ENCODE results near the gene SPHK1.
"Not testable (repeated sequence)": the region's sequence is repeated elsewhere in the genome, so short reads cannot be mapped to it uniquely, and the experiment has no call there.

The SPHK1 gene

DNA sequence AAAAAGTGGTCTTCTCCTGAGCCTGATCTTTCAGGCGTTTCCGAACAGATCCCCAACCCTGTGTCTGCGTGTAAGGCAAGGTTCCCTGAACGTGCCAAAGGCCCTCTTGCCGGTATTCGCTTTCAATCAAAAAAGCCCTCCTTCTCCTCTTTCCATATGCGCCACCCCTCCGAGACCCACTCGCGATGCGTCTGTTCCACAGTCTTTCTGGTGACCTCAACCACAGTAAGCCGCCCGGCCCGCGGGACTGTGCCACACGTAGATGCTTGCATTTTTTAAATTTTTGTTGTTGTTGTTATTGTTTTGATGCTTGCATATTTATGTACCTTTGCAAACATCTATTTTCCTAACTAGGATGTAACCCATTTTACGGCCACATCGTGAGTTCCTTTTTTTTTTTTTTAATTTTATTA is 30.1 kb upstream of the SPHK1 start:
- DNase-seq (ENCODE audit: low spot score in 2 of 2) (no peak), ATAC-seq (ENCODE audit: low read depth) (no peak)
- Mint-ChIP-seq H3K27me3 (no peaks in the 10 kb centered on the region), H3K27ac (peak overlapping the region; percentile 88), H3K4me3 (peak overlapping the region; percentile 94), H3K36me3 (no peaks in the 10 kb centered on the region), H3K4me1 (peaks cover 17% of the 10 kb centered on the region), H3K9me3 (no peaks in the 10 kb centered on the region)

DNA sequence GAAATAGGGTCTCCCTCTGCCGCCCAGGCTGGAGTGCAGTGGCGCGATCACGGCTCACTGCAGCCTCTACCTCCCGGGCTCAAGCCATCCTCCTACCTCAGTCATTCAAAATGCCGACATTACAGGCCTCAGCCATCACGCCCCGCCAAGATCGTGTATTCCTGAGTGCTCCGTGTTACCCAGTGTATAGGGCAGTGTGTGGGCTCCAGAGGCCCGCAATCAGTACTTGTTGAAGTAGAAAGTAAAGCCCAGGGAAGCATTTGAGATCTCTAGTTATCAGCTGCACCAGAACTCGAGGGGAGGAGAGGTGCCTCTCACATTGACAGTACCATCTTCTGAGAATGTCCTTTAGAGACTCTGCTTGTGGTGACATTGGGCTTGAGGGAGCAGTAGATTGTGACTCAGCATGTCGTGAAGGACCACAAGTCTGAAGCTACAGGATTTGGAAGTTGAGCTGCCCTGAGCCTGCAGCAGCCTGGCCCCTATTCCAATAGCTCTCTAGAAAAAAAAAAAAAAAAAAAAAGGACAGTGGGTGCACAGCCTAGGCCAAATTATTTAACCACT is 29.6 kb upstream of the SPHK1 start:
- no peaks in the 10 kb centered on the region for H3K36me3 Mint-ChIP-seq
- H3K27ac Mint-ChIP-seq: no peak overlapping the region
- H3K4me1 Mint-ChIP-seq: peaks cover 17% of the 10 kb centered on the region
- H3K9me3 Mint-ChIP-seq: no peaks in the 10 kb centered on the region
- ATAC-seq (ENCODE audit: low read depth): no peak
- peak overlapping the region; percentile 94 for H3K4me3 Mint-ChIP-seq
- no peak for DNase-seq (ENCODE audit: low spot score in 2 of 2)
- no peaks in the 10 kb centered on the region for H3K27me3 Mint-ChIP-seq

DNA sequence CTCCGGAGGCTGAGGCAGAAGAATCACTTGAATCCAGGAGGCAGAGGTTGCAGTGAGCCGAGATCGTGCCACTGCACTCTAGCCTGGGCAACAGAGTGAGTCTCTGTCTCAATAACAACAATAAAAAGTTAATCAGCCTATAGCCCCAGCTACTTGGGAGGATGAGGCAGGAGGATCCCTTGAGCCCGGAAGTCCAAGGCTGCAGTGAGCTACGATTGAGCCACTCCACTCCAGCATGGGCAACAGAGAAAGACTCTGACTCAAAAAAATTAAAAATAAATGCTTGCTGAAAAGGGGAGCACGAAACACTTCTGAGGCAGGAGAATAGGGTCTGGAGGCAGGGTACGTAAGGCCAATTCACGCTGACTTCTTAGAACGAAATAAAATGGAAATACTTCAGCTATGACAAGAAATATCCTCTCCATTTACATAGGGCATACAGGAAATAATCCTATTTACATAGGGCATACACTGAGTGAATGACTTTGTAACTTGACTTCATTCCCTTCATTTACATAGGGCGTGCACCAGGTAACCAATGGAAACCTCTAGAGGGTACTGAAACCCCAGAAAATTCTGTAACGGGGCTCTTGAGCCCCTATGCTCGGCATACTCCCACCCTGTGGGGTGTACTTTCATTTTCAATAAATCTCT is 27.5 kb upstream of the SPHK1 start:
- H3K9me3 Mint-ChIP-seq: no peaks in the 10 kb centered on the region
- no peaks in the 10 kb centered on the region for H3K36me3 Mint-ChIP-seq
- no peaks in the 10 kb centered on the region for H3K27me3 Mint-ChIP-seq
- peaks cover 14% of the 10 kb centered on the region for H3K4me1 Mint-ChIP-seq
- ATAC-seq (ENCODE audit: low read depth) (no peak), DNase-seq (ENCODE audit: low spot score in 2 of 2) (no peak)
- no peak overlapping the region for H3K4me3 Mint-ChIP-seq
- peak overlapping the region; percentile 45 for H3K27ac Mint-ChIP-seq

DNA sequence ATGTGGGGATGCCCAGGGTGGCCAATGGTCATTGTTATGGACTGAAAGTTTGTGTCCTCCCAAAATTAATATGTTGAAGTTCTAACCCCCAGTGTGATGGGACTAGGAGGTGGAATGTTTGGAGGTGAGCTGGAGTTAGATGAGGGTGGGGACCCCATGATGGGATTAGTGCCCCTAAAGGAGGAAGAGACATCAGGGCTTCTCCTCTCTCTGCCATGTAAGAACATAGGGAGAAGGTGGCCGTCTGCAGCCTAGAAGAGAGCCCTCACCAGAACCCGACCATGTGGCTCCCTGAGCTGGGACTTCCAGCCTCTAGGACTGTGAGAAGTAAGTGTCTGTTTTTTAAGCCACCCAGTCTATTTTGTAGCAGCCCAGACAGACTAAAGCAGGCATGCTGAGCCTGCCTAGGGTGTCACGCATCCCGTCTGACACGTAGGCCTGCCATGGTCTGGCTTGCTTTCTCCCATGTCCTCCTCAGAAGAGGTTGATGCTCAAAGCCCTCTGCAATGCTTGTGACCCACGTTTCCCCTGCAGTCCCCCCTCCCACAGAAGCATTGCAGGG is 26.7 kb upstream of the SPHK1 start:
- Mint-ChIP-seq H3K4me1 (peaks cover 11% of the 10 kb centered on the region), H3K9me3 (no peaks in the 10 kb centered on the region), H3K36me3 (no peaks in the 10 kb centered on the region), H3K27ac (no peak overlapping the region), H3K4me3 (no peak overlapping the region), H3K27me3 (no peaks in the 10 kb centered on the region)
- DNase-seq (ENCODE audit: low spot score in 2 of 2) (no peak), ATAC-seq (ENCODE audit: low read depth) (no peak)

DNA sequence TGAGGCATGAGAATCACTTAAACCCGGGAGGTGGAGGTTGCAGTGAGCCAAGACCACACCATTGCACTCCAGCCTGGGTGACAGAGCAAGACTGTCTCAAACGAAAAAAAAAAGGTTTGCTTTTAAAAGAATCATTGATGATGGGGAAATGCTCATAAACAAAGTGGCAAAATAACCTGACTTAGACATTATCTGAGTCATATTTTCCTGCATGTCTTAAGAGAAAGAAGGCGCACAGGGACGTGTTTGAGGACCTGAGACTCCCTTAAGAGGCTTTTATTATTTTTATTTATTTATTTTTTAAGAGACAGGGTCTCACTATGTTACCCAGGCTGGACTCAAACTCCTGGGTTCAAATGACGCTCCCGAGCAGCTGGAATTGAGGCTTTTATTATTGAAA is 25.0 kb upstream of the SPHK1 start:
- Mint-ChIP-seq H3K4me3 (no peak overlapping the region), H3K9me3 (no peaks in the 10 kb centered on the region), H3K27me3 (no peaks in the 10 kb centered on the region), H3K36me3 (no peaks in the 10 kb centered on the region), H3K27ac (no peak overlapping the region), H3K4me1 (peaks cover 6% of the 10 kb centered on the region)
- DNase-seq (ENCODE audit: low spot score in 2 of 2) (no peak), ATAC-seq (ENCODE audit: low read depth) (no peak)

DNA sequence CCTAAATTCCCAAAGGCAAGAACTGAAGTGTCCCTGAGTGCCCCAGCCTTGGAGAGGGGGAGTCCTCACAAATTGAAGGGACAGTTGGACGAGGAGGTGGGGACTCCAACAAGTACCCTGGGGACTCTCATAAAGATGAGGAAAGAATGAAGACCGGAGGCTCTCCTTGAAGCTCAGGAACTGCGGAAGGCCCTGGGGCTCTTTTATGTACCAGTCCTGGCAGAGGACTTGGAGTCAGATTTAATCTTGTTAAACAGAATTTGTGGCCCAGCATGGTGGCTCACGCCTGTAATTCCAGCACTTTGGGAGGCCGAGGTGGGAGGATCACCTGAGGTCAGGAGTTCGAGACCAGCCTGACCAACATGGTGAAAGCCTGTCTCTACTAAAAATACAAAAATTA is 24.6 kb upstream of the SPHK1 start:
- not testable (repeated sequence) for H3K9me3 Mint-ChIP-seq; ATAC-seq (ENCODE audit: low read depth); H3K4me3 Mint-ChIP-seq; H3K4me1 Mint-ChIP-seq; DNase-seq (ENCODE audit: low spot score in 2 of 2); H3K27ac Mint-ChIP-seq; H3K27me3 Mint-ChIP-seq; H3K36me3 Mint-ChIP-seq

DNA sequence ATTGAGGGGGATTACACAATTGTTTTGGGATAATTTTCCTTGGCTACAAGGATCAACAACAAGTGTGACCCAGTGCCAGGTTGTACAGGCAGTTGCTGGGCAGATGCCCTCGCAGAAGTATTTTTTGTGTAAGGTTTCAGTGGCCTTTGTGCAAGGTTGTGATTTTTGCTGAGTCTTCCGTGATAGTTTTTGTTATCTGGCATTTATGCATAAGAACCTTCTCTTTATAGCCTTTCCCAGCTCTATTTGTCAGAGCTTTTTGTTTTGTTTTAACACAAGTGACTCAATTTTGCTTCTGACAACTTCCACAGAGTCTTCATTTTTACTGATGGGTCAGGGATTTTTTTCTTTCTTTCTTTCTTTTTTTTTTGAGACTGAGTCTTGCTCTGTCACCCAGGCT is 23.9 kb upstream of the SPHK1 start:
- Mint-ChIP-seq H3K27me3 (no peaks in the 10 kb centered on the region), H3K4me1 (peaks cover 4% of the 10 kb centered on the region), H3K27ac (no peak overlapping the region), H3K9me3 (no peaks in the 10 kb centered on the region), H3K36me3 (no peaks in the 10 kb centered on the region), H3K4me3 (no peak overlapping the region)
- ATAC-seq (ENCODE audit: low read depth): no peak
- no peak for DNase-seq (ENCODE audit: low spot score in 2 of 2)

DNA sequence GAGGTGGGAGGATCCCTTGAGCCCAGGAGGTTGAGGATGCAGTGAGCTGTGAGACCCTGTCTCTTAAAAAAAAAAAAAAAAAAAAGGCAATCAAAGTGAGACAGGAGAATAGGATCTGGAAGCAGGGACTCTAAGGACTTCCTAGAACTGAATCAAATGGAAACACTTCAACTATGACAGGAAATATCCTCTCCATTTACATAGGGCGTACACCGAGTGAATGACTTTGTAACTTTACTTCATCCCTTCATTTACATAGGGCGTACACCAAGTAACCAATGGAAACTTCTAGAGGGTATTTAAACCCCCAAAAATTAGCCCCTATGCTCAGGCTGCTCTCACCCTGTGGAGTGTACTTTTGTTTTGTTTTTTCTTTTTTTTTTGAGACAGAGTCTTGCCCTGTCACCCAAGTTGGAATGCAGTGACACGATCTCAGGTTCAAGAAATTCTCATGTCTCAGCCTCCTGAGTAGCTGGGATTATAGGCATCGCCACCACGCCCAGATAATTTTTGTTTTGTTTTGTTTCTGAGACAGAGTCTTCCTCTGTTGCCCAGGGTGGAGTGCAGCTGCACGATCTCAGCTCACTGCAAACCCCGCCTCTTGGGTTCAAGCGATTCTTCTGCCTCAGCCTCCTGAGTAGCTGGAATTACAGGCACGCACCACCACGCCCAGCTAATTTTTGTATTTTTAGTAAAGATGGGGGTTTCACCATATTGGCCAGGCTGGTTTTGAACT is 21.1 kb upstream of the SPHK1 start:
- Mint-ChIP-seq H3K4me1 (no peaks in the 10 kb centered on the region), H3K9me3 (no peaks in the 10 kb centered on the region), H3K4me3 (no peak overlapping the region), H3K27me3 (peaks cover 1% of the 10 kb centered on the region), H3K36me3 (no peaks in the 10 kb centered on the region), H3K27ac (no peak overlapping the region)
- ATAC-seq (ENCODE audit: low read depth): no peak
- DNase-seq (ENCODE audit: low spot score in 2 of 2): no peak

DNA sequence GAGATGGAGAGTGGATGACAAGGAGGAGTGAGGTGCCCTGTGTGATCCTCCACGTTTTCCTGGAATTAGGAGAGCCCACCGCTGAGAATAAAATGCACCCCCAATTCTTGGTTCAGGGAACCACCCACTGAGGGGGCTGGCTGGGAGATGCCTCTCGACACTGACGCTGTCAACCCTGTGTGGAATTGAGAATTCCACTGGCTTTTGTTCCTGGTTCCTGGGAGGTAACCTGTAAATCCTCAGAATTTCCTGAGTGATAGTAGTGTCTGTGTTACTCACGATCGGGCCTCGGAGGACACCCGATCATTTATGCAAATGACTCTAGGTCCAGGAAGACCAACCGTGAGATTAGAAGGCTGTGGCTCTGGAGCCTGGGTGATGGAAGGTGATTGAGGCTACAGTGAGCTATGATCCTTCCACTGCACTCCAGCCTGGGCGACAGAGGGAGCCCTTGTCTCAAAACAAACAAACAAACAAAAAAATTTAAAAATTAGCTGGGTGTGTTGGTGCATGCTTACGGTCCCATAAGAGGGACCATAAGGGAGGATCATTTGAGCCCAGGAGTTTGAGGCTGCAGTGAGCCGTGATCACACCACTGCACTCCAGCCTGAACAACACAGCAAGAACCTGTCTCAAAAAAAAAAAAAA is 19.0 kb upstream of the SPHK1 start:
- ATAC-seq (ENCODE audit: low read depth) (peak; percentile 37), DNase-seq (ENCODE audit: low spot score in 2 of 2) (no peak)
- Mint-ChIP-seq H3K27me3 (peaks cover 4% of the 10 kb centered on the region), H3K27ac (no peak overlapping the region), H3K4me3 (no peak overlapping the region), H3K9me3 (no peaks in the 10 kb centered on the region), H3K36me3 (no peaks in the 10 kb centered on the region), H3K4me1 (no peaks in the 10 kb centered on the region)

DNA sequence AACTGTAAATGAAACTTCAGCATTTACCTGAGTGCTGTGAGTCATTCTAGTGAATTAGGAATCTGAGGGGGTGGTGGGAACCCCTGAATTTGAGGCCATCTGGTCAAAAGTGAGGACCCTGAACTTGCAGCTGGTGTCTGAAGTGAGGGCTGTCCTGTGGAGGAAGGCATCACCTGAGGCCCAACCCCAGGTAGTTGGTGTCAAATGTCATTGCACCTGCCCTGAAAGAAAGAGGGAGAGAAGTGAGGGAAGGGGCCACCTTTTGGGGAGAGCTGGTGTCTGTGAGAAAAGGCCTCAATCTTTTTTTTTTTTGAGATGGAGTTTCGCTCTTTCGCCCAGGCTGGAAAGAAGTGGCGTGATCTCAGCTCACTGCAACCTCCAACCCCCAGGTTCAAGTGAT is 18.2 kb upstream of the SPHK1 start:
- Mint-ChIP-seq H3K27me3 (peaks cover 4% of the 10 kb centered on the region), H3K36me3 (no peaks in the 10 kb centered on the region), H3K27ac (no peak overlapping the region), H3K4me1 (no peaks in the 10 kb centered on the region), H3K4me3 (no peak overlapping the region), H3K9me3 (no peaks in the 10 kb centered on the region)
- no peak for ATAC-seq (ENCODE audit: low read depth)
- no peak for DNase-seq (ENCODE audit: low spot score in 2 of 2)

DNA sequence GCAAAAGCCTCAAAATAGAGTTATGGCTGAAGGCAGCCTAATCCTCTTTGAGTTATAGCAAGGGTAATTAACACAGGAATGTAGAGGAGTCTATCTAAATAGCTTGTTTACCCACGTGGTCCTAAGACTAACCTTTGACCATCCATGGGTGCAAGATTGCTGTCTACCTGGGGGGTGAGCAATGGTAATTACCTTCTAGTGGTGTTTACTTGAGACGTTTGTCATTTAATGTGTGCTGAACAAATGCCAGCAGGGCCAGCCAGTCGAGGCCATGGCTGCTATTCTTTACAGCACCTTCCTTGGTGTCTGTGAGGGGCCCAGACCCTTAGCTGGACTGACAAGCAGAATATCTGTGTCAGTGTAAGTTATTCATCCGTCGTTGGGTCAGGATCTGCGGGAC is 16.8 kb upstream of the SPHK1 start:
- H3K9me3 Mint-ChIP-seq: no peaks in the 10 kb centered on the region
- ATAC-seq (ENCODE audit: low read depth): no peak

DNA sequence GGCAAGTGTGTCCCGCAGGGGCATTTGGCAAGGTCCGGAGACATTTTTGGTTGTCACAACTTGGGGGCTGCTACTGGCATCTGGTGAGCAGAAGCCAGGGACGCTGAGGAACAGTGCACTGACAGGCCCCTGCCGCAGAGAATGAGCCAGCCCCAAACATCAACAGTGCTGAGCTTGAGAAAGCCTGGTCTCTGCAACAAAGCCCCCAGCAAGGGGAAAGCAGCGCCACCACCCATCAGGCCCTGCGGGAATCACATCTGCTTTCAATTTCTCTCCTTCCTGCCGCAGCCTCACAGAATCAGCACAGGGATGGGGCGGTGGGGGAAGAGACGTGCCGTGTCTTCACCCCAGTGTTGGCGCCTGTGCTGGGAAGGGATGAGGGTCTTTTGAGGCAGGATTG is 15.9 kb upstream of the SPHK1 start:
- Mint-ChIP-seq H3K9me3 (no peaks in the 10 kb centered on the region), H3K4me1 (no peaks in the 10 kb centered on the region), H3K4me3 (no peak overlapping the region), H3K27ac (no peak overlapping the region), H3K36me3 (no peaks in the 10 kb centered on the region), H3K27me3 (peaks cover 7% of the 10 kb centered on the region)
- DNase-seq (ENCODE audit: low spot score in 2 of 2) (no peak), ATAC-seq (ENCODE audit: low read depth) (no peak)

More for the DNA sequence above, 16.8 kb upstream of the SPHK1 start:
- H3K4me3 Mint-ChIP-seq: no peak overlapping the region
- no peak overlapping the region for H3K27ac Mint-ChIP-seq
- H3K4me1 Mint-ChIP-seq: no peaks in the 10 kb centered on the region
- H3K27me3 Mint-ChIP-seq: peaks cover 7% of the 10 kb centered on the region
- no peak for DNase-seq (ENCODE audit: low spot score in 2 of 2)
- no peaks in the 10 kb centered on the region for H3K36me3 Mint-ChIP-seq

DNA sequence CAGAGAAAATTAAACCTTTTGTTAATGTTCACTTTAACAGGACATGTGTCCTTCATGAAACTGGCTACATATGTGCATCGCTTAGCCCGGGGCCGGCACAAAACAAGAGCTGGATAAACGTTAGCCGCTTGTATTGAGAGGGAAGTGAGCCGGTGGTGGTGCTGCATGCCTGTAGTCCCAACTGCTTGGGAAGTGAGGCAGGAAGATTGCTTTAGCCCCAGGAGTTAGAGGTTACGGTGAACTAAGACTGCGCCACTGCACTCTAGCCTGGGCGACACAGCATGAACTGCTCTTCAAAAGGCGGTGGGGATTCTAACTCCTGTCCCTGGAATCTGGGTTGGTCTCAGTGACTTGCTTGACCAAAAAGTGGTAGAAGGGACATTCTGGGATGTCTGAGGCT is 15.0 kb upstream of the SPHK1 start:
- Mint-ChIP-seq H3K9me3 (no peaks in the 10 kb centered on the region), H3K4me3 (no peak overlapping the region), H3K36me3 (no peaks in the 10 kb centered on the region), H3K27me3 (peaks cover 7% of the 10 kb centered on the region), H3K27ac (no peak overlapping the region), H3K4me1 (no peaks in the 10 kb centered on the region)
- ATAC-seq (ENCODE audit: low read depth) (no peak), DNase-seq (ENCODE audit: low spot score in 2 of 2) (no peak)

DNA sequence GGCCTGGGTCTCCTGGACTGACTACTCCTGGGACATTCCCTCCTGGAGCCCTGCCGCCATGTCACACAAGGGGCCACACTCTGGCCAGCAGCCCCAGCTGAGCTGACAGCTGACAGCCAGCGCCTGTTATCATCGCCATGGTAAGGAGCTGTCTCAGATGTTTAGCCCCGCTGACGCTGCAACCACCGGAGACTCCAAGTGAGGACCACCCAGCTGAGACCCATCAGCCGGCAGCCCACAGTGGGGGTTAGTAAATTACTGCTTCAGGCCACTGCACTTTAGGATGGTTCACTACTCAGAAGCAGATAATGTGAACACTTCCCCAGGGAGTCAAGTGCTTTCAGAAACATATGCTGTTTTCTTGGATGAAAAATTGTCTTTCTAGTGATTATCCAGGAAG is 14.6 kb upstream of the SPHK1 start:
- Mint-ChIP-seq H3K4me3 (no peak overlapping the region), H3K4me1 (no peaks in the 10 kb centered on the region), H3K27me3 (peaks cover 7% of the 10 kb centered on the region), H3K36me3 (no peaks in the 10 kb centered on the region), H3K9me3 (no peaks in the 10 kb centered on the region), H3K27ac (no peak overlapping the region)
- DNase-seq (ENCODE audit: low spot score in 2 of 2) (no peak), ATAC-seq (ENCODE audit: low read depth) (no peak)

All from memory B cell (primary cell).